Stimulated activated CD8-positive, alpha-beta memory T cell treated with anti-CD3 and anti-CD28 coated beads, Interleukin-15, amount 100 ng/mL, for 4 hours (primary cell): ENCODE measurements around the gene INAFM1.

Experiments
- DNase-seq, 2 donors: peaks; one replicate each; pipeline ENCODE4 v3.0.0-alpha.2; 2020; ENCODE audit warnings: low read depth in 2 of 2

INAFM1 gene

GRCh38 chr19:47310323-47310722 is 35.6 kb downstream of the INAFM1 start:
- DNase-seq: no peak

GRCh38 chr19:47310819-47311218 is 36.1 kb downstream of the INAFM1 start:
- DNase-seq: no peak

- DNase-seq: no peak
These were observed 37.8 kb downstream of the INAFM1 start for GRCh38 chr19:47312366-47313006.

- DNase-seq: no peak
These were observed 39.1 kb downstream of the INAFM1 start for GRCh38 chr19:47313754-47314295.

GRCh38 chr19:47315125-47315821 is 40.6 kb downstream of the INAFM1 start:
- no peak for DNase-seq

- DNase-seq: no peak
These were observed 41.8 kb downstream of the INAFM1 start for GRCh38 chr19:47316513-47316912.

GRCh38 chr19:47319923-47320871 is 45.5 kb downstream of the INAFM1 start:
- DNase-seq: no peak

- no peak for DNase-seq
These were observed 46.9 kb downstream of the INAFM1 start for GRCh38 chr19:47321630-47322029.

GRCh38 chr19:47322058-47322457 is 47.4 kb downstream of the INAFM1 start:
- DNase-seq: no peak

GRCh38 chr19:47323409-47323808 is 48.7 kb downstream of the INAFM1 start:
- DNase-seq: no peak

- DNase-seq: no peak
These were observed 49.2 kb downstream of the INAFM1 start for GRCh38 chr19:47323872-47324271.

- DNase-seq: no peak
These were observed 49.8 kb downstream of the INAFM1 start for GRCh38 chr19:47324502-47324901.
